Mesenchymal stem cell (in vitro differentiated cells and primary cell): ENCODE data around the gene CACNA1C.

Experiments used
- DNase-seq: peaks from one replicate; pipeline ENCODE4 v3.0.0-alpha.2; 2013
- H2AFZ ChIP-seq: one replicate; pipeline ENCODE4 v1.6.1; 2013; ENCODE audit warnings: low read depth, mild to moderate bottlenecking, control low read depth, inconsistent platforms, low read length, moderate library complexity
- H2AK5ac ChIP-seq: 2 replicates; pipeline ENCODE4 v1.6.1; 2013; ENCODE audit warnings: low read length, moderate library complexity, mild to moderate bottlenecking, inconsistent platforms; ENCODE audit not compliant: severe bottlenecking
- H2BK120ac ChIP-seq: one replicate; pipeline ENCODE4 v1.6.1; 2013; ENCODE audit warnings: low read depth, mild to moderate bottlenecking, inconsistent platforms, low read length, moderate library complexity
- H2BK12ac ChIP-seq, 2 experiments: one replicate each; pipeline ENCODE4 v1.6.1; 2013; ENCODE audit warnings: inconsistent platforms in 2 of 2, low read length in 2 of 2, mild to moderate bottlenecking in 2 of 2, moderate library complexity in 2 of 2, control low read depth in 1 of 2
- H2BK15ac ChIP-seq: one replicate; pipeline ENCODE4 v1.6.1; 2013; ENCODE audit warnings: mild to moderate bottlenecking, low read depth, inconsistent platforms; ENCODE audit not compliant: poor library complexity, severe bottlenecking
- H2BK5ac ChIP-seq: 2 replicates; pipeline ENCODE4 v1.6.1; 2013; ENCODE audit warnings: low read depth, mild to moderate bottlenecking, low read length, control low read depth, inconsistent platforms; ENCODE audit not compliant: poor library complexity, severe bottlenecking
- H3K14ac ChIP-seq, 2 experiments: one replicate each; pipeline ENCODE4 v1.6.1; 2013; ENCODE audit warnings: inconsistent platforms in 2 of 2, low read length in 2 of 2, control low read depth in 1 of 2, mild to moderate bottlenecking in 1 of 2, moderate library complexity in 1 of 2
- H3K18ac ChIP-seq, 2 experiments: one replicate each; pipeline ENCODE4 v1.6.1; 2013; ENCODE audit warnings: inconsistent platforms in 2 of 2, low read length in 2 of 2, control low read depth in 1 of 2, low read depth in 1 of 2, mild to moderate bottlenecking in 1 of 2
- H3K23ac ChIP-seq, 2 experiments: one replicate each; pipeline ENCODE4 v1.6.1; 2013; ENCODE audit warnings: inconsistent platforms in 2 of 2, low read length in 2 of 2, mild to moderate bottlenecking in 2 of 2, moderate library complexity in 2 of 2, control low read depth in 1 of 2
- H3K27ac ChIP-seq: 2 replicates; pipeline ENCODE4 v1.5.1; 2013; ENCODE audit warnings: mild to moderate bottlenecking, moderate library complexity, low read length, control low read depth, inconsistent platforms; ENCODE audit not compliant: poor library complexity, severe bottlenecking
- H3K27me3 ChIP-seq, 2 experiments: 2 replicates each; pipeline versions ENCODE4 v1.6.1 to v1.7.0; 2013; ENCODE audit warnings: low read length in 2 of 2, mild to moderate bottlenecking in 2 of 2, moderate library complexity in 2 of 2, control low read depth in 1 of 2, inconsistent platforms in 1 of 2; ENCODE audit not compliant: control insufficient read depth in 1 of 2, insufficient read depth in 1 of 2
- H3K36me3 ChIP-seq, 2 experiments: 2 replicates each; pipeline versions ENCODE4 v1.6.1 to v1.7.0; 2013; ENCODE audit warnings: low read length in 2 of 2, control low read depth in 1 of 2, inconsistent platforms in 1 of 2, low read depth in 1 of 2, mild to moderate bottlenecking in 1 of 2; ENCODE audit not compliant: insufficient read depth in 2 of 2, control insufficient read depth in 1 of 2
- H3K4ac ChIP-seq, 2 experiments: one replicate each; pipeline ENCODE4 v1.6.1; 2013; ENCODE audit warnings: inconsistent platforms in 2 of 2, low read length in 2 of 2, mild to moderate bottlenecking in 2 of 2, moderate library complexity in 2 of 2, control low read depth in 1 of 2, low read depth in 1 of 2
- H3K4me1 ChIP-seq: 2 replicates; pipeline ENCODE4 v1.6.1; 2013; ENCODE audit warnings: low read depth, low read length, control low read depth; ENCODE audit not compliant: control insufficient read depth, insufficient read depth
- H3K4me2 ChIP-seq: 2 replicates; pipeline ENCODE4 v1.6.1; 2013; ENCODE audit warnings: low read length, mild to moderate bottlenecking, inconsistent platforms; ENCODE audit not compliant: poor library complexity, severe bottlenecking
- H3K4me3 ChIP-seq, 2 experiments: 2 replicates each; pipeline versions ENCODE4 v1.5.1 to v1.7.0; 2013; ENCODE audit warnings: low read length in 2 of 2, mild to moderate bottlenecking in 2 of 2, control low read depth in 1 of 2, low read depth in 1 of 2; ENCODE audit not compliant: insufficient read depth in 1 of 2
- H3K79me1 ChIP-seq: replicated peaks from 2 replicates; pipeline ENCODE4 v1.6.1; 2013; ENCODE audit warnings: mild to moderate bottlenecking, control low read depth, low read length, inconsistent platforms; ENCODE audit not compliant: poor library complexity, severe bottlenecking
- H3K9ac ChIP-seq: 2 replicates; pipeline ENCODE4 v1.7.0; 2013; ENCODE audit warnings: mild to moderate bottlenecking, low read length, moderate library complexity
- H3K9me3 ChIP-seq: 2 replicates; pipeline ENCODE4 v1.7.0; 2013; ENCODE audit warnings: mild to moderate bottlenecking, low read length; ENCODE audit not compliant: control insufficient read depth
- H4K8ac ChIP-seq: one replicate; pipeline ENCODE4 v1.6.1; 2013; ENCODE audit warnings: inconsistent platforms, mild to moderate bottlenecking, low read length, moderate library complexity
- H4K91ac ChIP-seq: one replicate; pipeline ENCODE4 v1.6.1; 2013; ENCODE audit warnings: mild to moderate bottlenecking, low read length, inconsistent platforms
- WGBS: methylation state at CpG from one replicate; pipeline ENCODE4 v1.1.7; 2013; ENCODE audit warnings: mixed read lengths; 5-methylcytosine and 5-hydroxymethylcytosine counted together

Gene CACNA1C

DNA sequence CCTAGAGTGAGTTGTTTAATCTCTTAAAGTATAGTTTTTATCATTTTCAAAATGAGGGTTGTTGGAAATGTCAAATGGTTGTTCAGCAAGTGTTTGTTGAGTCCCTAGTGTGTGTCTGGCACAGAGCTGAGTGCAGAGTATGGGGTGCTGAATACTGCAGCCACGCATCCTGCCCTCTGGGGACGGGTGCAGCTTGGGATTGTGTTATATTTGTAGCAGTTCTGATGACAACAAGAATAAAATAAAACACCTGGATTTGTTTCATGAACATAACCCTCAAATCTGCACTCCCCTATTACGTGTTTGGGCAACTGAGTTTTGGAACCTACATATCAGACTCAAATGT, 127.9 kb downstream of the CACNA1C start:
- peak overlapping the region; percentile 83 to 98 for H2BK12ac ChIP-seq
- no peak overlapping the region for H3K4me2 ChIP-seq
- peak overlapping the region; percentile 88 for H4K8ac ChIP-seq
- H3K27ac ChIP-seq: no peak overlapping the region
- no peak overlapping the region for H2BK5ac ChIP-seq
- H3K4me1 ChIP-seq: peaks cover 2% of the 10 kb centered on the region
- H4K91ac ChIP-seq: peak overlapping the region; percentile 93
- no peak overlapping the region for H2AK5ac ChIP-seq
- DNase-seq: no peak
- H3K36me3 ChIP-seq: no peaks in the 10 kb centered on the region
- H3K23ac ChIP-seq: no peak overlapping the region
- no peak overlapping the region for H3K14ac ChIP-seq
- no peaks in the 10 kb centered on the region for H3K9me3 ChIP-seq
- 100% methylated on average over 1 of the region's 3 CpGs for WGBS
- H3K27me3 ChIP-seq: peaks cover 0 to 11% of the 10 kb centered on the region in 2 experiments
- peak overlapping the region in 1 of 2 experiments; percentile 13 for H3K4me3 ChIP-seq
- no peak overlapping the region for H2AFZ ChIP-seq
- peak overlapping the region; percentile 82 to 85 for H3K18ac ChIP-seq
- H3K4ac ChIP-seq: peak overlapping the region in 1 of 2 experiments; percentile 90
- H2BK120ac ChIP-seq: no peak overlapping the region
- peak overlapping the region; percentile 51 for H3K9ac ChIP-seq
- H3K79me1 ChIP-seq: no peaks in the 10 kb centered on the region
- H2BK15ac ChIP-seq: no peak overlapping the region

GRCh38 chr12:2183556-2184541, 131.1 kb downstream of the CACNA1C start:
- DNase-seq: peak; percentile 79
- H2AK5ac ChIP-seq: no peak overlapping the region
- H3K18ac ChIP-seq: peak overlapping the region; percentile 45 to 77
- no peak overlapping the region for H3K4me2 ChIP-seq
- no peaks in the 10 kb centered on the region for H3K27me3 ChIP-seq
- no peaks in the 10 kb centered on the region for H3K36me3 ChIP-seq
- peak overlapping the region in 1 of 2 experiments; percentile 51 for H3K4me3 ChIP-seq
- H2BK120ac ChIP-seq: peak overlapping the region; percentile 64
- no peak overlapping the region for H3K14ac ChIP-seq
- no peak overlapping the region for H3K23ac ChIP-seq
- peak overlapping the region; percentile 78 for H4K8ac ChIP-seq
- H3K27ac ChIP-seq: no peak overlapping the region
- H2AFZ ChIP-seq: no peak overlapping the region
- H3K4ac ChIP-seq: peak overlapping the region; percentile 13 to 81
- no peak overlapping the region for H2BK5ac ChIP-seq
- no peaks in the 10 kb centered on the region for H3K79me1 ChIP-seq
- peak overlapping the region; percentile 93 for H4K91ac ChIP-seq
- H2BK12ac ChIP-seq: peak overlapping the region; percentile 91 to 95
- WGBS: 64% methylated on average over 20 of the region's 23 CpGs
- peak overlapping the region; percentile 68 for H2BK15ac ChIP-seq
- no peaks in the 10 kb centered on the region for H3K9me3 ChIP-seq
- H3K9ac ChIP-seq: peak overlapping the region; percentile 68
- peaks cover 2% of the 10 kb centered on the region for H3K4me1 ChIP-seq

GRCh38 chr12:2185751-2186341, 133.1 kb downstream of the CACNA1C start:
- no peaks in the 10 kb centered on the region for H3K27me3 ChIP-seq
- no peak overlapping the region for H2AK5ac ChIP-seq
- no peak overlapping the region for H3K23ac ChIP-seq
- H2BK12ac ChIP-seq: peak overlapping the region; percentile 69 to 93
- H3K27ac ChIP-seq: no peak overlapping the region
- peak overlapping the region; percentile 18 to 78 for H3K18ac ChIP-seq
- H3K79me1 ChIP-seq: no peaks in the 10 kb centered on the region
- no peaks in the 10 kb centered on the region for H3K9me3 ChIP-seq
- H4K91ac ChIP-seq: peak overlapping the region; percentile 95
- H4K8ac ChIP-seq: peak overlapping the region; percentile 76
- H3K9ac ChIP-seq: no peak overlapping the region
- H2BK120ac ChIP-seq: peak overlapping the region; percentile 64
- peak overlapping the region; percentile 73 for H2BK15ac ChIP-seq
- no peak overlapping the region for H3K4me2 ChIP-seq
- peak overlapping the region in 1 of 2 experiments; percentile 57 for H3K4ac ChIP-seq
- no peak overlapping the region for H2BK5ac ChIP-seq
- no peak for DNase-seq
- peaks cover 1 to 5% of the 10 kb centered on the region in 2 experiments for H3K36me3 ChIP-seq
- peak overlapping the region in 1 of 2 experiments; percentile 30 for H3K14ac ChIP-seq
- peaks cover under 1% of the 10 kb centered on the region for H3K4me1 ChIP-seq
- H2AFZ ChIP-seq: no peak overlapping the region
- WGBS: 93% methylated on average over 21 of the region's 21 CpGs
- H3K4me3 ChIP-seq: no peak overlapping the region
